GM18951 (cell line): ENCODE measurements around the gene ITGB4.

ENCODE experiments used
- POLR2A ChIP-seq: IDR thresholded peaks from 4 replicates; pipeline ENCODE4 v1.6.1; 2011; ENCODE audit warnings: mild to moderate bottlenecking; ENCODE audit not compliant: insufficient read length, insufficient read depth; ENCODE audit errors: extremely low read depth
- in situ Hi-C: fragments of 300-500 bp; cut with MboI; formaldehyde crosslinking; loops from one replicate; pipeline ENCODE4 v1.12.0; 2022; ENCODE audit warnings: low sequenced_read_pairs, mixed read lengths, inconsistent platforms; ENCODE audit not compliant: unreplicated experiment

Gene ITGB4

GRCh38 chr17:75691371-75691791, 29.9 kb upstream of the ITGB4 start:
- in situ Hi-C loops, result no loop called here
- no peak for TF ChIP-seq POLR2A

GRCh38 chr17:75691801-75692626, 29.2 kb upstream of the ITGB4 start:
- TF ChIP-seq POLR2A, result no peak
- in situ Hi-C loops, result no loop called here

- TF ChIP-seq POLR2A, result no peak
- in situ Hi-C loops, result no loop called here
Measured at GRCh38 chr17:75692976-75693375, 28.3 kb upstream of the ITGB4 start.

- in situ Hi-C loops, result no loop called here
- no peak for TF ChIP-seq POLR2A
Measured at GRCh38 chr17:75693500-75694481, 27.5 kb upstream of the ITGB4 start.

GRCh38 chr17:75694536-75694935, 26.7 kb upstream of the ITGB4 start:
- in situ Hi-C loops, result no loop called here

GRCh38 chr17:75695141-75695829, 26.0 kb upstream of the ITGB4 start:
- no peak for TF ChIP-seq POLR2A

More at GRCh38 chr17:75694536-75694935, 26.7 kb upstream of the ITGB4 start:
- no peak for TF ChIP-seq POLR2A

GRCh38 chr17:75695830-75696271, 25.4 kb upstream of the ITGB4 start:
- in situ Hi-C loops, result no loop called here

More at GRCh38 chr17:75695141-75695829, 26.0 kb upstream of the ITGB4 start:
- in situ Hi-C loops, result no loop called here

GRCh38 chr17:75697651-75698291, 23.5 kb upstream of the ITGB4 start:
- TF ChIP-seq POLR2A, result no peak
- in situ Hi-C loops, result no loop called here

More at GRCh38 chr17:75695830-75696271, 25.4 kb upstream of the ITGB4 start:
- no peak for TF ChIP-seq POLR2A

GRCh38 chr17:75698659-75699058, 22.6 kb upstream of the ITGB4 start:
- TF ChIP-seq POLR2A, result no peak
- in situ Hi-C loops, result no loop called here

- TF ChIP-seq POLR2A, result no peak
Measured at GRCh38 chr17:75701288-75701687, 20.0 kb upstream of the ITGB4 start.

GRCh38 chr17:75703191-75703590, 18.1 kb upstream of the ITGB4 start:
- TF ChIP-seq POLR2A, result no peak
- in situ Hi-C loops, result no loop called here

More at GRCh38 chr17:75701288-75701687, 20.0 kb upstream of the ITGB4 start:
- in situ Hi-C loops, result no loop called here

- in situ Hi-C loops, result no loop called here
- TF ChIP-seq POLR2A, result no peak
Measured at GRCh38 chr17:75703591-75703990, 17.7 kb upstream of the ITGB4 start.

GRCh38 chr17:75704963-75705875, 16.0 kb upstream of the ITGB4 start:
- in situ Hi-C loops, result no loop called here
- no peak for TF ChIP-seq POLR2A
